Gastroesophageal sphincter (tissue), 3 donors: ENCODE data around the gene HSD17B11.

Source experiments
- CTCF ChIP-seq, 4 experiments: fragments of 200-600 bp in 2 of 4; fragments of 450-650 bp in 2 of 4; sonication (generic) in 1 of 4; IDR thresholded peaks; one replicate each; pipeline ENCODE4 v1.5.1; 2017 to 2019; ENCODE audit warnings: antibody characterized with exemption in 4 of 4, mild to moderate bottlenecking in 2 of 4, moderate library complexity in 2 of 4
- EP300 ChIP-seq: sonication (generic); formaldehyde crosslinking; IDR thresholded peaks from one replicate; pipeline ENCODE4 v1.6.1; 2017; ENCODE audit warnings: antibody characterized with exemption, mild to moderate bottlenecking
- POLR2A ChIP-seq, 2 donors: fragments of 450-650 bp; IDR thresholded peaks; one replicate each; pipeline ENCODE4 v1.6.1; 2017; ENCODE audit warnings: antibody characterized with exemption in 2 of 2, mild to moderate bottlenecking in 2 of 2, moderate library complexity in 1 of 2

- TF ChIP-seq EP300 (no peak), CTCF (IDR thresholded peaks at IDR 0.05) (no peak), POLR2A (IDR thresholded peaks at IDR 0.05) (no peak)
These were observed 14.3 kb upstream of the HSD17B11 start for GRCh38 chr4:87405211-87405820.
